ENCODE data around the gene STARD8.

The STARD8 gene

DNA sequence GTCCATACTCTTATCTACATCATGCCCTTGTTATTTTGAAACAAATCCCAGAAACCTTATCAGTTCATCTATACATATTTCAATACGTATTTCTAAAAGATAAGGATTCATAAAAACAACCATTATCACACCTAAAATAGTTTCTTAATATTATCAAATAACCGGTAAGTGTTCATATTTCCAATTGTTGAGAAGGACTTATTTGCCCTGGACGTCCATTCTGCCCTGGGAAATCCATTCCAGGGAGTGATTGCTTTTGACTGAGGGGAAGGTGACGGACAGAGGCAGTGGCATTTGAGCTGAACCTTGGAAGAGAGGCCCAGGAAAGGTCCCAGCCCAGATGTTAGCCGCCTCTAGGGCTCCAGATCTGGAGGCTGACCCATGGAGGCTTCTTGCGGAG lies 49.6 kb downstream of the STARD8 start:
- TF ChIP-seq, protein P1, sequence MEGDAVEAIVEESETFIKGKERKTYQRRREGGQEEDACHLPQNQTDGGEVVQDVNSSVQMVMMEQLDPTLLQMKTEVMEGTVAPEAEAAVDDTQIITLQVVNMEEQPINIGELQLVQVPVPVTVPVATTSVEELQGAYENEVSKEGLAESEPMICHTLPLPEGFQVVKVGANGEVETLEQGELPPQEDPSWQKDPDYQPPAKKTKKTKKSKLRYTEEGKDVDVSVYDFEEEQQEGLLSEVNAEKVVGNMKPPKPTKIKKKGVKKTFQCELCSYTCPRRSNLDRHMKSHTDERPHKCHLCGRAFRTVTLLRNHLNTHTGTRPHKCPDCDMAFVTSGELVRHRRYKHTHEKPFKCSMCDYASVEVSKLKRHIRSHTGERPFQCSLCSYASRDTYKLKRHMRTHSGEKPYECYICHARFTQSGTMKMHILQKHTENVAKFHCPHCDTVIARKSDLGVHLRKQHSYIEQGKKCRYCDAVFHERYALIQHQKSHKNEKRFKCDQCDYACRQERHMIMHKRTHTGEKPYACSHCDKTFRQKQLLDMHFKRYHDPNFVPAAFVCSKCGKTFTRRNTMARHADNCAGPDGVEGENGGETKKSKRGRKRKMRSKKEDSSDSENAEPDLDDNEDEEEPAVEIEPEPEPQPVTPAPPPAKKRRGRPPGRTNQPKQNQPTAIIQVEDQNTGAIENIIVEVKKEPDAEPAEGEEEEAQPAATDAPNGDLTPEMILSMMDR (IDR thresholded peaks at IDR 0.05; ENCODE audit: low read depth, low read length, missing control alignments) = no peak
- in situ Hi-C loops (cut with HindIII; ENCODE audit: low pct_ligation_motif_present, low sequenced_read_pairs) = no loop called here
- DNase-seq = no peak
- Histone ChIP-seq H3K4me3 (ENCODE audit: low read depth, low read length) (no peak overlapping the region), H3K27me3 (replicated peaks) (no peaks in the 10 kb centered on the region), H3K27ac (no peak overlapping the region), H3K36me3 (replicated peaks) (no peaks in the 10 kb centered on the region)

DNA sequence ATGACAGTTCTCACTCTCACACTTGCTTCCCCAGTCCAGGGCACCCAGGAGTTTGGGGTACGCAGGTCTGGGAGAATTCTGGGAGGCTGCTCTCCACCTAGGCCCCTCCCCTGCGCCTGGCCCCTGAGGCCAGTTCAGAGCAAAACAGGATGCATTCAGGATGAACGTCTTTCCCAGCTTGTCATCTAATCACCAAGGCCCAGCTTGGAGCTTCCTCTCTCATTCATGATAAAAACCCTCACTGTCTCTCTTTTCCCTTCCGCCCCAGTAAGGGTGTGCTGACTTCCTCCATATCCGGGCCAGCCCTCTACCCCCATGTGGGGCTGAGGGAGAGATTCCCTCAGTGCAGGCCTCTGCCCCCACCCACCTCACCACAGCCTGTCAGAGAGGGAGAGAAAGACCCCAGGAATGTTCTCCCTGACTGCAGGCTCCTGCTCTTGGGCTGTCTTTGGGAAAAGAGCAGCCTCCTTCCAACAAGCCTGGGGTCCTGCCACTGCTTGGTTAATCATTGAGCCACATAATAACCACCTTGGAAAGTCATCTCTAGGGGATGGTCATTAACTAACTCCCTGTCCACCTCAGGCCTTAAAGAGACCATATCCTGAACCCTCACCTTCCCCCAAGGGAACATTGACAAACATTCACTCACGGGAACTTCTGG lies 50.1 kb downstream of the STARD8 start:
- in situ Hi-C loops (cut with HindIII; ENCODE audit: low pct_ligation_motif_present, low sequenced_read_pairs) = no loop called here
- no peaks in the 10 kb centered on the region for H3K36me3 ChIP-seq (replicated peaks)
- DNase-seq = no peak
- TF ChIP-seq, protein P1 (IDR thresholded peaks at IDR 0.05; ENCODE audit: low read depth, low read length, missing control alignments) = no peak
- H3K4me3 ChIP-seq (ENCODE audit: low read depth, low read length) = no peak overlapping the region
- H3K27me3 ChIP-seq (replicated peaks) = no peaks in the 10 kb centered on the region
- H3K27ac ChIP-seq = no peak overlapping the region

DNA sequence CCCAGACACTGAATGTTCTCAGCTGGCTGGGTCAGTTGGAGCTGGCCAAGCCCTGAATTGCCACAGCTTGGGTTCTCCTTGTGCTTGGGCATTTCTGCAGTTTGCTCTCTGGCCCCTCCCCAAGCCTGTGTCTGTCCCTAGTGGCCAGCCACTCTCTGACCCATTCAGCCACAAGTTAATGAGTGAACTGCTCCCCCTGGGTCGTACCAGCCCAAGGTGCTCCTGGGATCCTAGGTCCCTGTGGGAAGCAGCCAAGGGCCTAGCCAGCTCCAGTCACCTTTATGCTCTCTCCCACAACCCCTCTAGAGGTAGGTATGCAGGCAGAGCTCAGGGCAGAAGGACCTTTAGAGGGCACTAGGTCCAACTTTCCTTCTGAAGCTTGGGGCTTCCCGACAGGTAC lies 51.5 kb downstream of the STARD8 start:
- no peak for DNase-seq
- H3K4me3 ChIP-seq (ENCODE audit: low read depth, low read length) = no peak overlapping the region
- no peak overlapping the region for H3K27ac ChIP-seq
- in situ Hi-C loops (cut with HindIII; ENCODE audit: low pct_ligation_motif_present, low sequenced_read_pairs) = no loop called here
- TF ChIP-seq, protein P1 (IDR thresholded peaks at IDR 0.05; ENCODE audit: low read depth, low read length, missing control alignments) = no peak
- no peaks in the 10 kb centered on the region for H3K36me3 ChIP-seq (replicated peaks)
- no peaks in the 10 kb centered on the region for H3K27me3 ChIP-seq (replicated peaks)

DNA sequence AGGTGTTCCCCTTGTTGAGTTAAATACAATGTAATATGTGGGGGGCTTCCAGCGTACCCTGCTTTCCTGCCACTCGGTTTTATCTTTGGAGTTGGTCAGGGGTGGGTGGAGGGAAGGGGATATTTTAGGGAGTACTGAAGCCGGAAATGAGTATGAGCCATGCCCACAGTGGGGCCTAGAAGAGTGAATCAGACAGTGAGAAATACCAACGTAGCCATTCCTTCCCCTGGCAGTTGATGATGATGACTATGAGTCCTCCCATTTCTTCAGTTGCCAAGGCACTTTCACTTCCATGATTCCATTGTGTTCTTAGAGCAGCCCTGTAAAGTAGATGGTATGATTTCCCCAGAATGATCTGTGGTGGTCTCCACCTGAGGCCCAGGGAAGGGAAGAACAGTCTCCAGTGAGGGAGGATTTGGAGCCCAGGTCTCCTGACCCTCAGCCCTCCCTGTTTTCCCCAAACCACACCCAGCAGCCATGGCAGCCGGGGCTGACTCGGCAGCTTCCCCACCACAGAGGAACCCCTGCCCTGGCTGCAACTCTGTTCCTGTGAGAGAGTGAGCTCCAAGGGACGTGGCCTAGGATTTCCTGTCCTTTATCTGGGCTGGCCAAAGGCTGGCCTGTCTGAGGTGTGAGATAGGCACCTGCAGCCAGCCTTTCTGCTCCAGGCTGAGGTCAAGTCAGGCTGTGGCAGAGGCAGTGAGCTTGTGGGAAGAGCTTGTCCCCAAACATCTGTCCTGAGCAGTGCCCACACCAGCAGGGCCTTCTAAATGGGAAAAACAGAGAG lies 52.7 kb downstream of the STARD8 start:
- H3K27ac ChIP-seq = no peak overlapping the region
- DNase-seq = no peak
- no peaks in the 10 kb centered on the region for H3K36me3 ChIP-seq (replicated peaks)
- TF ChIP-seq, protein P1 (IDR thresholded peaks at IDR 0.05; ENCODE audit: low read depth, low read length, missing control alignments) = no peak
- H3K4me3 ChIP-seq (ENCODE audit: low read depth, low read length) = no peak overlapping the region
- in situ Hi-C loops (cut with HindIII; ENCODE audit: low pct_ligation_motif_present, low sequenced_read_pairs) = no loop called here
- H3K27me3 ChIP-seq (replicated peaks) = no peaks in the 10 kb centered on the region

DNA sequence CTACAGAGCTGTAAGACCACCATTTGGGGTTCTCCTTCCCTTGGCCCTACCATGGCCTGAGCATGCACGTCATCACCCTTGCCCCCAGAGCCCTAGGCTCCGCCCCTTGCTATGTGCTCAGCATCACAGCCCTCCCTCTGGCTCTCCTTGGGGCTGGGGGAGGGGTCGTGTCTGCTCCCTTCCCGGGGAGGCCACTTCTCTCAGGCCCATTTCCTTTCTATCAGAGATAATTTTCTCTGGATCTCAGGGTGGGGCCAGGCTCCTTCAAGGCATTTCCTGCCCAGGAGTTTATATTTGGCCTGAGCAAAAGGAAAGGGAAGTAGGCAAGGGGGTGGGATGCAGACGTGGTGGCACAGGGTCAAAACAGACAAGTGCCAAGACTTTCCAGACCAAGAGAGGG lies 55.9 kb downstream of the STARD8 start:
- in situ Hi-C loops (cut with HindIII; ENCODE audit: low pct_ligation_motif_present, low sequenced_read_pairs) = no loop called here
- Histone ChIP-seq H3K27me3 (replicated peaks) (no peaks in the 10 kb centered on the region), H3K27ac (no peak overlapping the region), H3K4me3 (ENCODE audit: low read depth, low read length) (no peak overlapping the region), H3K36me3 (replicated peaks) (no peaks in the 10 kb centered on the region)
- TF ChIP-seq, protein P1 (IDR thresholded peaks at IDR 0.05; ENCODE audit: low read depth, low read length, missing control alignments) = no peak
- DNase-seq = no peak

Measured in brain microvascular endothelial cell (primary cell).